ENCODE data around the gene FBXL13.
"Not testable (repeated sequence)": the region's sequence is repeated elsewhere in the genome, so short reads cannot be mapped to it uniquely, and the experiment has no call there.

FBXL13 gene

DNA sequence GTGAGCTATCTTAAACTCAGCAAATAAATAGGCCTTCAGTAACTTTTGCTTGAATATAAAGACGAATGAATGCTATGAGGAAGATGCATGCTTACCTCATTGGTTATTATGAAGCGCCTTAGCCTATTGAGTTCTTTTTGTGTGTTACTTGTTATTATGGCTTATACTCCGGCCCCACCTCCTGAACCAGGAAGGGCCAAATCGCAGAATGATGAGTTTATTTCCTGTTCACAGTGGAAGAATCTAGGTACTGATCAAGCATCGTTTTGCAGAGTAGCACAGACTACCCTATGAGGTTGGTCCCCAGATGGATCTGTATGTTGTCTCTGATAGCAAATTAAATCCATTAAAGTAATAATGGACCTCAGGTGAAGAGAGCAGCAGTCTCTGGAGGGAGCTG, 283.2 kb downstream of the FBXL13 start:
- H3K4ac ChIP-seq (ENCODE audit: low read depth, low read length); H4K91ac ChIP-seq (ENCODE audit: low read depth, low read length); H2AFZ ChIP-seq (ENCODE audit: insufficient read depth, low read length, poor library complexity); H4K8ac ChIP-seq (ENCODE audit: low read depth, low read length); H3K23ac ChIP-seq (ENCODE audit: low read length); H3K4me2 ChIP-seq (ENCODE audit: low read length); H3K27me3 ChIP-seq (ENCODE audit: insufficient read depth, low read length); H2BK120ac ChIP-seq (ENCODE audit: insufficient read depth, low read length, poor library complexity); H3K9me3 ChIP-seq (ENCODE audit: insufficient read depth, low read depth, low read length); H2AK5ac ChIP-seq (ENCODE audit: low read length); H3K79me2 ChIP-seq (ENCODE audit: control insufficient read depth, insufficient read depth, low read length, poor library complexity); H3K4me1 ChIP-seq (ENCODE audit: control insufficient read depth in 1 of 2, insufficient read depth in 2 of 2, low read length in 2 of 2); H3K18ac ChIP-seq (ENCODE audit: low read length); H3K4me3 ChIP-seq (ENCODE audit: low read depth, low read length); H3K14ac ChIP-seq (ENCODE audit: low read length); H3K9ac ChIP-seq (ENCODE audit: low read length); H2BK12ac ChIP-seq (ENCODE audit: low read length); DNase-seq; H3K79me1 ChIP-seq (ENCODE audit: low read length); H3K36me3 ChIP-seq (ENCODE audit: control insufficient read depth in 1 of 2, insufficient read depth in 2 of 2, low read length in 2 of 2); H4K12ac ChIP-seq (ENCODE audit: low read depth, low read length); H3K27ac ChIP-seq (ENCODE audit: low read depth, low read length); H2BK5ac ChIP-seq (ENCODE audit: low read depth, low read length, poor library complexity): not testable (repeated sequence)
- WGBS (ENCODE audit: extremely low coverage, insufficient coverage, insufficient read length), result no CpG with 5 or more reads among the region's 5 CpGs

DNA sequence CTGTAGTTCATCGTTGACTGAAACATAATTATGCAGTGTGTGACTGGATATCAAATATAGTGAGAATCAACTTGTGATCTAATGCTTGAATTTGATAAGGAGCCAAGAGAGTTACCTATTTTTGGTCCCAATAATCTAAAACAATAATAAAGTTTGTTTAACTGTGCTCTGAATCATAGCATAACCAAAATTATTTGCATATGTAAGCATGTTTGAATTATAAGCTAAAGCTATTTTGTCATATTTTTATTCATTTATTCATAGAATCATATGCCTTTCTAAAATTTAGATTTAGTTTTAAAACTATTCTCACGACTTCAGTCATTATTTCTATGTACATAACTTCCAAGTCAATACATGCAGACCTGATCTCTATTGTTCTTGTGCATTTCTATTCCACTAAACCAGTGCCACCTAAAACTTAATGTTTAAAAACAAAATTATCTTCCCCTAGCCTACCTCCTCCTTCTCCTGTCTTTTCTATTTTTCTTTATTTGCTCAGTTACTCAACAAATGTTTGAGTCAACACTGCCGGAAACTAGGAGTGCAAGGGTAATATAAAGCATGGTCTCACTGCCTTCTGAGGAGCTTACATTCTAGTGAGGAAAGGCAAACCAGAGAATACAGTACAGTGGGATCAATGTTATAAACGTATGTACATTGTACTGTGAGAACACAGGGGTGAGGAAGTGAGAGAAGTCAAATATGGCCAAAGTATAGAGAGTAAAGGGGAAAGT, 284.1 kb downstream of the FBXL13 start:
- not testable (repeated sequence) for H2AK5ac ChIP-seq (ENCODE audit: low read length); H4K8ac ChIP-seq (ENCODE audit: low read depth, low read length); H4K12ac ChIP-seq (ENCODE audit: low read depth, low read length); H3K4ac ChIP-seq (ENCODE audit: low read depth, low read length); H3K27me3 ChIP-seq (ENCODE audit: insufficient read depth, low read length); H3K9ac ChIP-seq (ENCODE audit: low read length); H3K36me3 ChIP-seq (ENCODE audit: control insufficient read depth in 1 of 2, insufficient read depth in 2 of 2, low read length in 2 of 2); H3K9me3 ChIP-seq (ENCODE audit: insufficient read depth, low read depth, low read length); H3K4me1 ChIP-seq (ENCODE audit: control insufficient read depth in 1 of 2, insufficient read depth in 2 of 2, low read length in 2 of 2); H2BK5ac ChIP-seq (ENCODE audit: low read depth, low read length, poor library complexity); H4K91ac ChIP-seq (ENCODE audit: low read depth, low read length); H3K4me3 ChIP-seq (ENCODE audit: low read depth, low read length); H3K23ac ChIP-seq (ENCODE audit: low read length); H3K14ac ChIP-seq (ENCODE audit: low read length); DNase-seq; H3K4me2 ChIP-seq (ENCODE audit: low read length); H3K79me1 ChIP-seq (ENCODE audit: low read length); H3K27ac ChIP-seq (ENCODE audit: low read depth, low read length); H3K18ac ChIP-seq (ENCODE audit: low read length); H2BK120ac ChIP-seq (ENCODE audit: insufficient read depth, low read length, poor library complexity); H2AFZ ChIP-seq (ENCODE audit: insufficient read depth, low read length, poor library complexity); H2BK12ac ChIP-seq (ENCODE audit: low read length); H3K79me2 ChIP-seq (ENCODE audit: control insufficient read depth, insufficient read depth, low read length, poor library complexity)
- no CpG with 5 or more reads among the region's 4 CpGs for WGBS (ENCODE audit: extremely low coverage, insufficient coverage, insufficient read length)

DNA sequence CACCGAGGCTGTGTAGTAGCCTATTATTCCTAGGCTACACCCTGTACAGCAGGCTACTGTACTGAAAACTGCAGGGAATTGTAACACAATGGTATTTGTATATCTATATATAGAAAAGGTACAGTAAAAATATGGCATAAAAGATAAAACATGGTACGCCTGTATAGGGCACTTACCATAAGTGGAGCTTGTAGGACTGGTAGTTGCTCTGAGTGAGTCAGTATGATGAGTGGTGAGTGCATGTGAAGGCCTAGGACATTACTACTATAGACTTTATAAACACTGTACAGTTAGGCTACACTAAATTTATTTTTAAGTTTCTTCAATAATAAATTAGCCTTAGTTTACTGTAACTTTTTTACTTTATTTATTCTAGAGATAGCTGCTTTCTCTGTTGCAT, 285.8 kb downstream of the FBXL13 start:
- not testable (repeated sequence) for H3K4me2 ChIP-seq (ENCODE audit: low read length); H3K79me2 ChIP-seq (ENCODE audit: control insufficient read depth, insufficient read depth, low read length, poor library complexity); H3K4me1 ChIP-seq (ENCODE audit: control insufficient read depth in 1 of 2, insufficient read depth in 2 of 2, low read length in 2 of 2); H4K8ac ChIP-seq (ENCODE audit: low read depth, low read length); H3K18ac ChIP-seq (ENCODE audit: low read length); H3K4ac ChIP-seq (ENCODE audit: low read depth, low read length); H3K27ac ChIP-seq (ENCODE audit: low read depth, low read length); H3K79me1 ChIP-seq (ENCODE audit: low read length); H2BK5ac ChIP-seq (ENCODE audit: low read depth, low read length, poor library complexity); H3K14ac ChIP-seq (ENCODE audit: low read length); H3K27me3 ChIP-seq (ENCODE audit: insufficient read depth, low read length); H2BK120ac ChIP-seq (ENCODE audit: insufficient read depth, low read length, poor library complexity); H2AK5ac ChIP-seq (ENCODE audit: low read length); H2AFZ ChIP-seq (ENCODE audit: insufficient read depth, low read length, poor library complexity); H3K9me3 ChIP-seq (ENCODE audit: insufficient read depth, low read depth, low read length); H4K91ac ChIP-seq (ENCODE audit: low read depth, low read length); H3K23ac ChIP-seq (ENCODE audit: low read length); DNase-seq; H4K12ac ChIP-seq (ENCODE audit: low read depth, low read length); H3K4me3 ChIP-seq (ENCODE audit: low read depth, low read length); H3K9ac ChIP-seq (ENCODE audit: low read length); H3K36me3 ChIP-seq (ENCODE audit: control insufficient read depth in 1 of 2, insufficient read depth in 2 of 2, low read length in 2 of 2); H2BK12ac ChIP-seq (ENCODE audit: low read length)
- no CpG with 5 or more reads among the region's 2 CpGs for WGBS (ENCODE audit: extremely low coverage, insufficient coverage, insufficient read length)

DNA sequence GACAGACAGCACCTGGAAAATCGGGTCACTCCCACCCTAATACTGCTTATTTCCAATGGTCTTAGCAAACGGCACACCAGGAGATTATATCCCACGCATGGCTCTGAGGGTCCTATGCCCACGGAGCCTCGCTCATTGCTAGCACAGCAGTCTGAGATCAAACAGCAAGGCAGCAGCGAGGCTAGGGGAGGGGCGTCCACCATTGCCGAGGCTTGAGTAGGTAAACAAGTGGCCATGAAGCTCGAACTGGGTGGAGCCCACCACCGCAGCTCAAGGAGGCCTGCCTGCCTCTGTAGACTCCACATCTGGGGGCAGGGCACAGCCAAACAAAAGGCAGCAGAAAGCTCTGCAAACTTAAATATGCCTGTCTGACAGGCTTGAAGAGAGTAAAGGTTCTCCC, 293.7 kb downstream of the FBXL13 start:
- not testable (repeated sequence) for DNase-seq; H3K4me3 ChIP-seq (ENCODE audit: low read depth, low read length); H3K4ac ChIP-seq (ENCODE audit: low read depth, low read length); H3K23ac ChIP-seq (ENCODE audit: low read length); H4K91ac ChIP-seq (ENCODE audit: low read depth, low read length); H3K27ac ChIP-seq (ENCODE audit: low read depth, low read length); H3K14ac ChIP-seq (ENCODE audit: low read length); H2BK120ac ChIP-seq (ENCODE audit: insufficient read depth, low read length, poor library complexity); H2BK5ac ChIP-seq (ENCODE audit: low read depth, low read length, poor library complexity); H3K27me3 ChIP-seq (ENCODE audit: insufficient read depth, low read length); H2AFZ ChIP-seq (ENCODE audit: insufficient read depth, low read length, poor library complexity); H3K79me1 ChIP-seq (ENCODE audit: low read length); H3K4me2 ChIP-seq (ENCODE audit: low read length); H4K12ac ChIP-seq (ENCODE audit: low read depth, low read length); H3K36me3 ChIP-seq (ENCODE audit: control insufficient read depth in 1 of 2, insufficient read depth in 2 of 2, low read length in 2 of 2); H2BK12ac ChIP-seq (ENCODE audit: low read length); H3K9ac ChIP-seq (ENCODE audit: low read length); H3K9me3 ChIP-seq (ENCODE audit: insufficient read depth, low read depth, low read length); H3K18ac ChIP-seq (ENCODE audit: low read length); H2AK5ac ChIP-seq (ENCODE audit: low read length); H3K79me2 ChIP-seq (ENCODE audit: control insufficient read depth, insufficient read depth, low read length, poor library complexity); H3K4me1 ChIP-seq (ENCODE audit: control insufficient read depth in 1 of 2, insufficient read depth in 2 of 2, low read length in 2 of 2); H4K8ac ChIP-seq (ENCODE audit: low read depth, low read length)
- WGBS (ENCODE audit: extremely low coverage, insufficient coverage, insufficient read length), result no CpG with 5 or more reads among the region's 10 CpGs
